ENCODE data around the gene PDCD4. TPM values are rescaled to one million over a fixed set of nuclear protein-coding genes. Genes with fewer than 3 reads are reported as not detected.

Gene PDCD4
- total RNA-seq, 1 experiment from 2014 or later, result 63.0 TPM

DNA sequence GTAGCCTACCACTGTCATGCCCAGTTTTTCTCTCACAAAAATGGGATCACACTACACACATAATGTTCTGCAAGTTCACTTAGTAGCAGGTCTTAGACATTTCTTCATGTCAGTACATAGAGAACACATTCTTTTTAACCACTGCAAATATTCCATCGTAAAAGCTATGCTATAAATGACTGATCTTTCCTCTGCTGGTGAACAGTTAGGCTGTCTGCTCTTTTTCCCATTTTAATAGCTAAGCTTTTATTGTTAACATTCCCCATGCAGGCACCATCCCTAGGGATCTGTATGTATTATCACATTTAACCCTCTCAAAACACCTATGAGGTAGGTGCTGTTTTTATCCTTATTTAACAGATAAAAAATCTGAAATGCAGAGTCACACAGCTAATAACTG is 46.2 kb upstream of the PDCD4 start:
- Histone ChIP-seq H4K20me1 (ENCODE audit: insufficient read depth) (no peaks in the 10 kb centered on the region), H3K4me1 (ENCODE audit: control insufficient read depth in 1 of 2, insufficient read depth in 2 of 2, low read length in 2 of 2) (no peaks in the 10 kb centered on the region)
- no peak for DNase-seq (ENCODE audit: low read depth, low spot score)

DNA sequence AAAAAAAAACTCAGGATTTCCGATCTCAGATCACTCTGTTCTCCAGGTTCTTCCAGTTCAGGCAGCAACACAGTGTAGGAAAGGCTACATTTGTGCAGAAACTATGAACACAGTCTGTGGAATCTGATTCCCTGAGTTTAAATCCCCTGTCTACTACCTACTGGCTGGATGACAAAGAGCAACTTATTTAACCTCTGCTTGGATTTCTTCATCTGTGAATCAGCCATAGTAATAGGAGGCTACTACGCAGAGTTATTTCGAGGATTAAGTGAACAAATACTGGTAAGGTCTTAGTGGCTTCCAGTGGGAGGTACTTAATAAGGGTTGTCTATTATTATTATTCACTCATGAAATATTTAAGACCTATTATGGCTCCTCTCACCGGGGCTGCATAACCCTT is 44.3 kb upstream of the PDCD4 start:
- no peak overlapping the region for H3K27ac ChIP-seq (ENCODE audit: low read depth, low read length)
- H3K9ac ChIP-seq (ENCODE audit: low read length), result no peak overlapping the region
- BruUV-seq (replicated peaks), result no TSS peak
- intact Hi-C loops (cut with micrococcal nuclease), result no loop called here
- ChIA-PET POLR2A (no interaction called here), CTCF (no interaction called here), RAD21 (ENCODE audit: low non-redundant PET in 1 of 2, low total read pairs in 2 of 2, uncharacterized antibody in 2 of 2, unreplicated experiment in 2 of 2) (interaction anchor here in 1 of 2 experiments (0.6 kb wide), 1 partner anchor 204 kb away, joined by 3 read pairs; no protein-coding TSS in a partner anchor)
- H3K79me2 ChIP-seq (ENCODE audit: insufficient read depth, low read length), result no peaks in the 10 kb centered on the region
- TF ChIP-seq FOSL1 (IDR thresholded peaks at IDR 0.05; ENCODE audit: low read depth), result no peak
- no peak overlapping the region for H3K4me3 ChIP-seq (replicated peaks in 1 of 2; ENCODE audit: low read depth in 1 of 2, low read length in 2 of 2)
- H3K9me2 ChIP-seq (ENCODE audit: insufficient read depth), result no peaks in the 10 kb centered on the region
- H3K36me3 ChIP-seq (ENCODE audit: control insufficient read depth in 1 of 2, insufficient read depth in 2 of 2, low read length in 2 of 2), result no peaks in the 10 kb centered on the region
- no peaks in the 10 kb centered on the region for H3K27me3 ChIP-seq (ENCODE audit: insufficient read depth, low read length)
- DNase-seq (ENCODE audit: low read depth, low spot score) (no peak), ATAC-seq (no peak)
- H3K4me1 ChIP-seq (ENCODE audit: control insufficient read depth in 1 of 2, insufficient read depth in 2 of 2, low read length in 2 of 2), result no peaks in the 10 kb centered on the region
- H2AFZ ChIP-seq (ENCODE audit: low read depth, low read length, poor library complexity, severe bottlenecking), result no peak overlapping the region
- no peaks in the 10 kb centered on the region for H4K20me1 ChIP-seq (ENCODE audit: insufficient read depth)
- H3K4me2 ChIP-seq (ENCODE audit: low read length), result no peak overlapping the region
- H3K9me3 ChIP-seq (ENCODE audit: control insufficient read depth in 1 of 2, insufficient read depth in 1 of 2, low read depth in 1 of 2, low read length in 2 of 2), result no peaks in the 10 kb centered on the region

More for the DNA sequence above, 46.2 kb upstream of the PDCD4 start:
- CTCF ChIA-PET, result no interaction called here
- Histone ChIP-seq H3K79me2 (ENCODE audit: insufficient read depth, low read length) (no peaks in the 10 kb centered on the region), H3K9me2 (ENCODE audit: insufficient read depth) (no peaks in the 10 kb centered on the region), H3K9ac (ENCODE audit: low read length) (no peak overlapping the region), H3K27ac (ENCODE audit: low read depth, low read length) (no peak overlapping the region), H3K9me3 (ENCODE audit: control insufficient read depth in 1 of 2, insufficient read depth in 1 of 2, low read depth in 1 of 2, low read length in 2 of 2) (no peaks in the 10 kb centered on the region), H3K36me3 (ENCODE audit: control insufficient read depth in 1 of 2, insufficient read depth in 2 of 2, low read length in 2 of 2) (no peaks in the 10 kb centered on the region), H2AFZ (ENCODE audit: low read depth, low read length, poor library complexity, severe bottlenecking) (no peak overlapping the region), H3K27me3 (ENCODE audit: insufficient read depth, low read length) (no peaks in the 10 kb centered on the region), H3K4me2 (ENCODE audit: low read length) (no peak overlapping the region), H3K4me3 (replicated peaks in 1 of 2; ENCODE audit: low read depth in 1 of 2, low read length in 2 of 2) (no peak overlapping the region)
- RAD21 ChIA-PET (ENCODE audit: low non-redundant PET in 1 of 2, low total read pairs in 2 of 2, uncharacterized antibody in 2 of 2, unreplicated experiment in 2 of 2), result no interaction called here
- POLR2A ChIA-PET, result no interaction called here
- TF ChIP-seq YY1 (IDR thresholded peaks at IDR 0.05; ENCODE audit: extremely low read depth, insufficient replicate concordance, low read depth, low read length) (no peak), EZH2 (IDR thresholded peaks at IDR 0.05) (no peak), FOSL1 (IDR thresholded peaks at IDR 0.05; ENCODE audit: low read depth) (no peak), EGR1 (IDR thresholded peaks at IDR 0.05; ENCODE audit: low read depth) (no peak), POLR2A (IDR thresholded peaks at IDR 0.05; ENCODE audit: borderline replicate concordance, extremely low read depth, insufficient read depth, insufficient read length) (no peak)
- TF ChIP-seq, protein P1, sequence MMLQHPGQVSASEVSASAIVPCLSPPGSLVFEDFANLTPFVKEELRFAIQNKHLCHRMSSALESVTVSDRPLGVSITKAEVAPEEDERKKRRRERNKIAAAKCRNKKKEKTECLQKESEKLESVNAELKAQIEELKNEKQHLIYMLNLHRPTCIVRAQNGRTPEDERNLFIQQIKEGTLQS (IDR thresholded peaks at IDR 0.05), result no peak
- intact Hi-C loops (cut with micrococcal nuclease), result no loop called here
- BruUV-seq (replicated peaks), result no TSS peak
- ATAC-seq, result no peak

Data from HCT116 (cell line).